Adrenal gland (tissue), 12 donors: ENCODE measurements around the gene SUSD3. TPM values are rescaled to one million over a fixed set of nuclear protein-coding genes. Genes with fewer than 3 reads are reported as not detected.

ENCODE experiments used
- DNase-seq, 7 donors: peaks; one replicate each; pipeline ENCODE4 v3.0.0-alpha.2; 2019 to 2020
- H3K27ac ChIP-seq, 5 donors: fragments of 200-600 bp; sonication (generic) in 4 of 5; 1 replicate in 3 of 5; 2 replicates in 2 of 5; pipeline versions ENCODE4 v1.5.1 to v1.8.0; 2016 to 2020; ENCODE audit warnings: mild to moderate bottlenecking in 1 of 5
- H3K27me3 ChIP-seq: fragments of 200-600 bp; 2 replicates; pipeline ENCODE4 v1.8.0; 2021
- H3K36me3 ChIP-seq, 2 donors: fragments of 200-600 bp; replicated peaks in 1 of 2; 1 replicate in 1 of 2; 2 replicates in 1 of 2; pipeline versions ENCODE4 v1.5.1 to v1.8.0; 2018 to 2022
- H3K4me1 ChIP-seq, 2 donors: fragments of 200-600 bp; replicated peaks in 1 of 2; 1 replicate in 1 of 2; 2 replicates in 1 of 2; pipeline versions ENCODE4 v1.5.1 to v1.8.0; 2018 to 2021
- H3K4me3 ChIP-seq, 4 donors: fragments of 200-600 bp; sonication (generic) in 3 of 4; one replicate each; pipeline ENCODE4 v1.5.1; 2016 to 2018
- H3K9me3 ChIP-seq, 3 donors: fragments of 200-600 bp; sonication (generic) in 1 of 3; replicated peaks in 1 of 3; 1 replicate in 2 of 3; 2 replicates in 1 of 3; pipeline versions ENCODE4 v1.5.1 to v1.8.0; 2016 to 2021
- POLR2A ChIP-seq, 2 donors: fragments of 450-650 bp; IDR thresholded peaks; one replicate each; pipeline ENCODE4 v1.6.1; 2017; ENCODE audit warnings: antibody characterized with exemption in 2 of 2, mild to moderate bottlenecking in 2 of 2, moderate library complexity in 1 of 2
- WGBS, 4 donors: extraction: QIAGEN DNeasy Blood & Tissue Kit in 2 of 4; methylation state at CpG; one replicate each; pipeline versions ENCODE4 v1.1.5 to v1.1.7; 2013 to 2017; 5-methylcytosine and 5-hydroxymethylcytosine counted together
- intact Hi-C, 2 donors: fragments of 100-400 bp; cut with DNase I; formaldehyde crosslinking; loops; one replicate each; pipeline versions ENCODE4 v1.14.1 to v1.15.0; 2022 to 2023
- polyA plus RNA-seq, 3 donors: library from polyadenylated mRNA; stranded (reverse); fragments of 200-250 nt in 2 of 3; fragments of 350-450 nt in 1 of 3; fragmentation: Illumina TruSeq in 1 of 3; extraction: RNeasy Lipid Tissue Mini Kit (QIAGEN cat#74804) in 1 of 3; gene quantifications; one replicate each; pipeline ENCODE4 v1.2.3, GENCODE V29; 2013 to 2014
- total RNA-seq, 9 donors: library from RNA; depleted of rRNA in 4 of 9; stranded (reverse); fragments of >200 nt in 4 of 9; fragments of 120-200 nt in 1 of 9; fragmentation: NEBNext Ultra II Directional in 1 of 9; extraction: Animal tissue kit (Norgen Biotek cat#: 25700) in 1 of 9; gene quantifications; one replicate each; pipeline versions ENCODE4 v1.1.0 to v1.2.4, GENCODE V29; 2013 to 2023
- TF ChIP-seq, protein P1 (sequence below), 6 experiments: fragments of 450-650 bp in 4 of 6; fragments of 200-600 bp in 2 of 6; sonication (generic) in 1 of 6; IDR thresholded peaks; 1 replicate in 5 of 6; 2 replicates in 1 of 6; pipeline versions ENCODE4 v1.5.1 to v1.8.0; 2016 to 2021; ENCODE audit warnings: antibody characterized with exemption in 6 of 6, mild to moderate bottlenecking in 2 of 6, moderate library complexity in 1 of 6
- donor health status: healthy with polysubstance abuse.
- donor health status: Bipolar disorder and iron deficiency.
- donor health status: DM: yes; HTN: yes; CAD: no.
- donor health status: DM: no; HTN: no; CAD: no.
- donor health status: DM: no; HTN: no; CAD: no.
- donor health status: DM: yes; HTN: yes; CAD: no.

The SUSD3 gene
- total and polyA plus RNA-seq, 12 donors = 0.60 to 4.9 (median 2.7) TPM

DNA sequence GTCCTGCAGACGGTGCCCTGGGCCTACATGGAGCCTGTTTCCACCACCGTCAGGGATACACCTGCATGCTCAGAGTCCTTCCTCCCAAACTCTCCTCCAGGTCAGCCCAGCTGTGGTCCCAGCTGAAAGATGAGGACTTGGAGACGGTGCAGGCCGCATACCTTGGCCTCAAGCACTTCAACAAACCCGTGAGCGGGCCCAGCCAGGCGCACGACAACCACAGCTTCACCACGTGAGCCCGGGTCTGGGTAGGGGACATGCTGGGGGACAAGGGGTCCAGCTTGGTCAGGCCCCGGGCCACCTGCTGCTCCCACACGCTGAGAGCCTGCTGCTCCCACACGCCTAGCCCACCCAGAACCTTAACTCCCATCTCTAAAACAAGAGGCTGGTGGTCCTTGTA is 20.9 kb downstream of the SUSD3 start:
- Histone ChIP-seq H3K27ac (no peak overlapping the region), H3K36me3 (no peaks in the 10 kb centered on the region), H3K9me3 (no peaks in the 10 kb centered on the region), H3K4me3 (no peak overlapping the region), H3K4me1 (no peaks in the 10 kb centered on the region), H3K27me3 (no peaks in the 10 kb centered on the region)
- peak in 1 of 7 donors; percentile 3 for DNase-seq
- intact Hi-C loops = no loop called here
- 92 to 98% (median 96%) methylated on average over 8 to 13 of the region's 13 CpGs for WGBS, 4 donors
- TF ChIP-seq, protein P1, sequence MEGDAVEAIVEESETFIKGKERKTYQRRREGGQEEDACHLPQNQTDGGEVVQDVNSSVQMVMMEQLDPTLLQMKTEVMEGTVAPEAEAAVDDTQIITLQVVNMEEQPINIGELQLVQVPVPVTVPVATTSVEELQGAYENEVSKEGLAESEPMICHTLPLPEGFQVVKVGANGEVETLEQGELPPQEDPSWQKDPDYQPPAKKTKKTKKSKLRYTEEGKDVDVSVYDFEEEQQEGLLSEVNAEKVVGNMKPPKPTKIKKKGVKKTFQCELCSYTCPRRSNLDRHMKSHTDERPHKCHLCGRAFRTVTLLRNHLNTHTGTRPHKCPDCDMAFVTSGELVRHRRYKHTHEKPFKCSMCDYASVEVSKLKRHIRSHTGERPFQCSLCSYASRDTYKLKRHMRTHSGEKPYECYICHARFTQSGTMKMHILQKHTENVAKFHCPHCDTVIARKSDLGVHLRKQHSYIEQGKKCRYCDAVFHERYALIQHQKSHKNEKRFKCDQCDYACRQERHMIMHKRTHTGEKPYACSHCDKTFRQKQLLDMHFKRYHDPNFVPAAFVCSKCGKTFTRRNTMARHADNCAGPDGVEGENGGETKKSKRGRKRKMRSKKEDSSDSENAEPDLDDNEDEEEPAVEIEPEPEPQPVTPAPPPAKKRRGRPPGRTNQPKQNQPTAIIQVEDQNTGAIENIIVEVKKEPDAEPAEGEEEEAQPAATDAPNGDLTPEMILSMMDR (IDR thresholded peaks at IDR 0.05) = no peak
- no peak for TF ChIP-seq POLR2A (IDR thresholded peaks at IDR 0.05)

DNA sequence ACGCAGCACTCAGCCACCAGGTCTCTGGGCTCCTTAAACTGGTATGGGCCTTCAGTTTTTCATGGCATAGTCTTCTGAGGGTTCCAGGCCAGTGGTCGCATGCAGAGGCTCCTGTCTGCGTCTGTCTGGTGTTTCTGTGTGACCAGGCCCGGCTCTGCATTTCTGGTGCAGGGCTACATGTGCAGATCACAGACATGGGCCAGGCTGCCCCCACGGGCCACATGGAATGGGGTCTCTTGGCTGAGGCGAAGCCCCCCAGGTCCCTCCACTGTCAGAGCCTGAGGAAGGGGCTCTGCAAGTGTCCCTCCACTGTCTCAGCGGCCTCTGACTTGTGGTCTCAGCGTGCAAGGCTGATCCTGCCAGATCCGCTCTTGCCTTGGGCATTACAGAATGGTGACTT is 21.9 kb downstream of the SUSD3 start:
- Histone ChIP-seq H3K36me3 (no peaks in the 10 kb centered on the region), H3K27ac (no peak overlapping the region), H3K9me3 (no peaks in the 10 kb centered on the region), H3K4me3 (no peak overlapping the region), H3K4me1 (no peaks in the 10 kb centered on the region), H3K27me3 (no peaks in the 10 kb centered on the region)
- 82 to 96% (median 93%) methylated on average over 5 to 9 of the region's 9 CpGs for WGBS, 4 donors
- intact Hi-C loops = no loop called here
- TF ChIP-seq POLR2A (IDR thresholded peaks at IDR 0.05) = no peak
- TF ChIP-seq, protein P1 (IDR thresholded peaks at IDR 0.05) = no peak
- DNase-seq = peak in 1 of 7 donors; percentile 14

DNA sequence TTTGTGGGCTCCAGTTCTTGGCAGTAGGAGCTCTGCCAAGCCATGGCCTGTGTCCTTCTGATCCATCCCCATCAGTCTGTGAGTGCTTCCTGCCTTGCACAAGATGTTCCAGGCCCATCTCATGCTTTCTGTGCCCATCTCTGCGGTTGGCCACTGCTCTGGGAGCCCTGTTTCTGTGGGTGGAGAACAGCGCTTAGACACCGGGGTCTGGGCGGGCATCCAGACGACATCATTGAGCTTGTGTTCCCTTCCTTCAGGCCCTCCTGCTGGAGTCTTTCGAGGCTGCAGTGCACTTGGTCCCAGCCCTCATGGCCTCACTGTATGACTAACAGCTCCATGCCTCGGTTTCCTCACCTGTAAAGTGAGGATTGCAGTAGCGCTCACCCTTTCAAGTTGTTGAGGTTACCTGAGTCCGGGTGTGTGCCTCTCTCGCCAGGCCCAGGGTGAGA is 22.6 kb downstream of the SUSD3 start:
- no peaks in the 10 kb centered on the region for H3K9me3 ChIP-seq
- intact Hi-C loops = no loop called here
- H3K27ac ChIP-seq = peak overlapping the region in 1 of 5 donors; percentile 75
- H3K27me3 ChIP-seq = no peaks in the 10 kb centered on the region
- DNase-seq = peak in 2 of 7 donors; percentile 12 to 48
- 90 to 100% (median 93%) methylated on average over 6 to 10 of the region's 10 CpGs for WGBS, 4 donors
- no peak overlapping the region for H3K4me3 ChIP-seq
- H3K4me1 ChIP-seq = no peaks in the 10 kb centered on the region
- no peaks in the 10 kb centered on the region for H3K36me3 ChIP-seq
- TF ChIP-seq POLR2A (IDR thresholded peaks at IDR 0.05) = no peak
- TF ChIP-seq, protein P1 (IDR thresholded peaks at IDR 0.05) = no peak

DNA sequence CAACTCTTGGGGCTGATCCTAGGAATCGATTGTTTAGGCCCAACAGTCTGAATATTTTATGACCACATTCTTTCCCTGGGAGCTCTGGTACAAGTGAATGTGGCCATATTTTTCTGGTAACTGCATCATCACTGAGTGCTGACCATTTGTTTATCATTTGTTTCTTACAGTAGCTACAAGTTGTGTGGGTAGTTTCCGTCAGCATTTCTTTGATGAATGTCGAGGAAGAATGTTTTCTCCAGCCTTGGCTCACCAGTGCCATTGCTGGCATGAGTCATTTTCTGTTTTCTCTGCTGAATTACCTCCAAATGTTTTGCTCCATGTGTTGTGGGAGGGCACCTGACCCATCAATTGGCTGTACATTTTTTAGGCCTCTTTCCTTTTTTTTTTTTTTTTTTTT is 23.4 kb downstream of the SUSD3 start:
- peak in 6 of 7 donors; percentile 20 to 58 (median 52) for DNase-seq
- peak overlapping the region in 2 of 5 donors; percentile 31 to 75 for H3K27ac ChIP-seq
- TF ChIP-seq POLR2A (IDR thresholded peaks at IDR 0.05) = no peak
- no peaks in the 10 kb centered on the region for H3K27me3 ChIP-seq
- H3K4me3 ChIP-seq = no peak overlapping the region
- intact Hi-C loops = no loop called here
- H3K9me3 ChIP-seq = no peaks in the 10 kb centered on the region
- H3K36me3 ChIP-seq = no peaks in the 10 kb centered on the region
- H3K4me1 ChIP-seq = no peaks in the 10 kb centered on the region
- 55 to 66% (median 63%) methylated on average over 3 of the region's 3 CpGs for WGBS, 4 donors

DNA sequence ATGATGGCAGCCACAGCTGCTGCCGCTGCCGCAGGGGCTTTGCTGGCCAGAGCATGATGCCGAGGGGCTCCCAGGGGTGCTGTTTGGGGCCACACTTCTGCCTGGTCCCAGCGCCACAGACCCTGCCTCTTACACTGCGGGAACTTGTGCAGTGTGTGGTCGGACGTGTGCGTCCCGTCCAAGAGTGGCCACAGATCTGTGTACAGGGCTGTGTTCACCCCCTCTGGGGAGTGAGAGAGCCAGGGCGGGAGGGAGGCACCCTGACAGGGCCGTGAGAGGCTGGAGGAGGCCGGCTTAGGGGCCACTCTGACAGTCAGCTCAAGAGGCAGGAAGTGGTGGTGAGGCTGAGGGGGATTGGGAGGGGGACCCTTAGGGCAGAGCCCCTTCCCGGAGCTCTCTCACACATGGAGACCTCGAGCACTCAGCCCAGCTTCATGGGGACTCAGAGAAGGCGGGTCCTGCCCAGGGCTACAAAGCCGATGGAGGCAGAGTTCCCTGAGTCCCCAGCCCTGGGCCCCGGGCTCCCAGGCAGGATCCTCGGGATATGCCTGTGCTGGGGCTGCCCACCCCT is 24.4 kb downstream of the SUSD3 start:
- no peak overlapping the region for H3K4me3 ChIP-seq
- WGBS, 4 donors = 71 to 86% (median 75%) methylated on average over 7 to 18 of the region's 18 CpGs
- H3K4me1 ChIP-seq = no peaks in the 10 kb centered on the region
- peak in 4 of 7 donors; percentile 12 to 34 (median 14) for DNase-seq
- no peaks in the 10 kb centered on the region for H3K9me3 ChIP-seq
- no peaks in the 10 kb centered on the region for H3K36me3 ChIP-seq
- no peaks in the 10 kb centered on the region for H3K27me3 ChIP-seq
- TF ChIP-seq POLR2A (IDR thresholded peaks at IDR 0.05) = no peak
- TF ChIP-seq, protein P1 (IDR thresholded peaks at IDR 0.05) = no peak
- H3K27ac ChIP-seq = no peak overlapping the region
- intact Hi-C loops = no loop called here
